Activated CD4-positive, alpha-beta T cell treated with anti-CD3 and anti-CD28 coated beads for 48 hours (primary cell): ENCODE results near the gene LSAMP.

ENCODE experiments used
- DNase-seq: peaks from one replicate; pipeline ENCODE4 v3.0.0-alpha.2; 2020

Gene LSAMP

DNA sequence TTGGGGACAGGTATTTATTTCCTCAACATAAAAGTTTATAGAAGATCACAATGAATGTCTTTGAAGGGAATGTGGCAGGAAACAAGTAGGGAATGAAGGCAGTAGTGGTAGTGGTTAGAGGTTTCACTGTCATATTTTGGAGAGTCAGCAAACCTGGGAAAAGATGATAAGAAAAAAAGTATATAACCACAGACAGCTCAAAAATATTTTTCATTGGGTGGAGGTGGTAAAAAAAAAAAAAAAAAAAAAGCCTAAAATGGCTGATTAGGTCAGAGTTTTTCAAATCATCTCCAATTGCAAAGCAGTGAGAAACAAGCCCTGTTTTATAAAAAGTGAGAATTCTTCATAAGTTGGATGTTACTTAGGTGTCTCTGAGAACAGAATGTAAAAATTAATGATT is 400.0 kb downstream of the LSAMP start:
- DNase-seq = no peak

GRCh38 chr3:116040152-116040551 is 405.1 kb downstream of the LSAMP start:
- no peak for DNase-seq

- DNase-seq = no peak
Observed at GRCh38 chr3:116039651-116039985, 405.7 kb downstream of the LSAMP start.

- no peak for DNase-seq
Observed at GRCh38 chr3:116038968-116039650, 406.2 kb downstream of the LSAMP start.

DNA sequence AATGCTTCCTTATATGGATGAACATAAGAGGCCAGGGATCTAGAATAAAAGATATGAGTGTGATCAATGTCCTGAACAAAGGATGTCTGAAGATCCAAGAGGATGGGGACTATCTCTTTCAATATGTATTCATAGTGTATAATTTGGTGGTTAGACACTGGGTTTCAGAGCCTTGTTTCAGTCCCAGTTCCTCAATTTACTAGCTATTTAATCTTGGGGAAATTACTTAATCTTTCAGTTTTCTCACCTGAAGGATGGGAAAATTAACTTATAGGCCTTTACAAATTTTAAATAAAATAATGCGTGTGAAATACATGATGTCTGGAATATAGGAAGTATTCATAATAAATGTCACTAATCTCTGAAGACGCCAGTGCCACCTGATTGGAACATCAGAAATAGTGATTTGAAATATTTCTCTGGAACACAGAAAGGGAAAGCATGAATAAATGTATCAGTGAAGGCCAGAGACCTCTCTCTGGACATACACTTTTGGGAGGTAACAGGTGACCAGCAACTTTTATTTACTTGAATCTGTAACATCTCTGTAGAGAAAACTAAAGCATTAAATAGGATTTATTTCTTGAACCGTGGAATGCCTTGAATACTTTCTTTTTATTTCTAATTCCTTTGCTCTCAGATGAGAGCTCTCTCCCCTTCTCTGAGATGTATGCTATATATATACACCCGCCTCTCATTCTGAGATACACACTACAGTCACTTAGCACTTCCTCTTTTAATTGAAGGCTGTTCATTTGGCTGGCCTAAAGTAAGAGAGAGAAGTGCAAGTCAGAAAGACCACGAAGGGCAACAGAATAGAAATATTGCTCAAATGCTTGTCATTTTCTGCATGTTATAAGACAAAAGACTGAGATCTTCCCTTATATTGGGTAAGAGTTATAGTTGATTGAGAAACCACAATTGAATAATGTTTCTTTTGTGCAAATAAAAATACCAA is 407.1 kb downstream of the LSAMP start:
- DNase-seq = no peak

- no peak for DNase-seq
Observed at GRCh38 chr3:116035429-116035828, 409.9 kb downstream of the LSAMP start.

- DNase-seq = no peak
Observed at GRCh38 chr3:116034794-116035193, 410.5 kb downstream of the LSAMP start.

GRCh38 chr3:116034086-116034485 is 411.2 kb downstream of the LSAMP start:
- DNase-seq = no peak

DNA sequence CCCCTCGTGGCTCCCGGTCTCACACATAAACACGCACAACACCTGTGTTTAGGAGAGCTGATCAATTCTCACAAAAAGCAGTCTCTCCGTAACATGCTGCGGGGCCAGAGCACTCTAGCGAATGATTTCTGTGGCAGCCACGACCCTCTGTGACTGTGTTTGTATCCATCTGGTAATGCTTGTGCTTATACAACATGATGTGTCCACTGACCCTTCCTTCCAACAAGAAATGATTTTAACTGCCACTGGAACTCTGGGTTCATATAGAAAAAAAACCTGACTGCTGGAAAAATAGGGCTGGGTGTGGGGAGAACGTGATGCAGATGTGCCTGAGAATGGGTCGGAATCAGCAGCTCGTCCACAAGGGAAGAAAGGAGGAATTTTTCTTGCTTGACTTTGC is 411.8 kb downstream of the LSAMP start:
- DNase-seq = no peak

- DNase-seq = no peak
Observed at GRCh38 chr3:116032176-116032575, 413.1 kb downstream of the LSAMP start.

- DNase-seq = no peak
Observed at GRCh38 chr3:116030131-116030850, 415.0 kb downstream of the LSAMP start.

GRCh38 chr3:116029266-116029665 is 416.0 kb downstream of the LSAMP start:
- DNase-seq = no peak

DNA sequence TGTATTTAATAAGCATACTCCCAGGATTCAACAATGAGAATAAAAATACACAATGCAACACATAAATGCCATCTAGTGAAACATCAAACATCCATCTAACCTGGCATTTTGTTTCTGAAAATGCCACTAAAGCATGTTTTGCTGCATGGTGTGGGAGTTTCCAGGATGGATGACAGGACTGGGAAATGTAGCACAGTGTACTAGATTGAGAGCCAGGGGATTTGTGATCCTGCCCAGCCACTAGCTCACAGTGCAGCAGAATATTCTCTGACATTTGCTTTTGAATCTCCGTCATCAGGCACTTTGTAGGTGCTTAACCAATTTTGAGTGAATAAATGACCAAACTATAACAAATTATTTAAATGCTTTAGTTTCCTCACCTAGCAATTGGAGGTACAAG is 417.1 kb downstream of the LSAMP start:
- DNase-seq = no peak

- DNase-seq = no peak
Observed at GRCh38 chr3:116020989-116021388, 424.3 kb downstream of the LSAMP start.

DNA sequence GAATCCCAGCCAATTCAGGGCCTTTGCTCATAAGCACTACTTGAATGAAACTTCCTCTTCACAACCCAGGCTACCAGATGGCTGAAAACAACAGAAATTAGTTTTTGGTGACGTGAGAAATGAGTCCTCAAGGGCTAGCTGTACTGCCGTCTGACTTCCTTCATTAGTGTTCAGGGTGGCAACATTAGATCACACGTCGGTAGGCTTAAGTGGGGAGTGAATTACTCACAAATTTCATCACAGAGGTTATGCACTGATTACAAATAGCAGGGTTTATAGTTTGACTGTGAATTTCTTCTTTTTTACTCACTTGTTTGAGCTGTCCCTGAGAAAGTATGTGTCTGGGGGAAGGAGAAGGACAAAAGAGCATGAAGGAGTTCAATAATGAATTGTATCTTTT is 424.8 kb downstream of the LSAMP start:
- DNase-seq = no peak

- no peak for DNase-seq
Observed at GRCh38 chr3:116019254-116019763, 426.0 kb downstream of the LSAMP start.

DNA sequence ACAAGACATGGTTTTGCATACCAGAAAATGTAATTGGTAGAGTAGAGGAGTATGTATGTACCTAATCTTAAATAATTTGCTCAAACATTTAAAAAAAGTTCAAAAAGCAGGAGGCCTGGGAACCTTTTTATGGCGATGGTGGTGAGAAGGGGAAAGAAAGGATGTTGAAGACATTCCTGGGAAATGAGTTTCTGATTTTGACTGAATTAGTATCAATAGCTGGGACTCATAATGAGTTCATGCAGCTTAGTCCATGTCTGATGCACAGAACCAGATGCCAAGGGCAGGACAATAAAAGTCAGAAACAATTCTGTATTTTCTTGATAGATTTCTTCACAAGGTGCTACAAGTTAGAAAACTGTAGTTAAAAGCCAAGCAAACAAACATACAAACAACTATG is 426.6 kb downstream of the LSAMP start:
- no peak for DNase-seq

DNA sequence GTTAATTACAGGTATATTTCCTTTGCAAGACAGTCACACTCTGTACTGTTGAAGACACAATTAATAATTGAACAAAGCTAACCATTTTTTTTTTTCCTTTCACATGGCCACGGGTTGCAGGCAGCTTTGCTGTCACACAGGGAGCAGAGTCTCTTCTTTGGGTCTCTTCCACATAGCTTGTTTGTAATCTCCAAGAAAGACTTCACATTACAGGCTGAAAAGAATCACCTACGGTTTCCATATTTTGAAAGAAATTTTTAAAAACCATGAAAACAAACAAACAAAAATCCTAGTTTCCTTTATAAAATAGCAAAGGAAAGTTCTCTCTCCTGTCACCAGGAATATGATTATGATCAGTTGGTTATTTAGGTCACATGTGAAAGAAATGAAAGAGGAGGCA is 429.4 kb downstream of the LSAMP start:
- no peak for DNase-seq

GRCh38 chr3:116007000-116007399 is 438.3 kb downstream of the LSAMP start:
- no peak for DNase-seq

DNA sequence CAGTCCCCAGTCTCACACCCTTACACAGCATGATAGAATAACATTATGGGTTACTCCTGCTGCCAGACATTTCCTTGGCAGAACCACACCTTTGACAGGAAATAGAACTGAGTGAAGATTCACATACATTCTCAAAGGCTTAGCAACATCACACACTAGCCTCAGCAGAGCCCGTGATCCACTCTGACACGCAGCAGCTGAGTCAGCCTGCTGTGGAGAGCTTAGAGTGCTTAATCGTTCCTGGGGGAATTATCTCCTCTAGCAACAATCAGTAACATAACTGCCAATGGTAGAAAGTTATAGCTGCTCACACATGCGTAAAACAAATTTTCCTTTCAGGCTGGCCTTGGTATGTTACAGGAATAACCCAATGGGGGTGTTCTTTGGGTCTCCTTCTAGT is 439.9 kb downstream of the LSAMP start:
- DNase-seq = no peak

DNA sequence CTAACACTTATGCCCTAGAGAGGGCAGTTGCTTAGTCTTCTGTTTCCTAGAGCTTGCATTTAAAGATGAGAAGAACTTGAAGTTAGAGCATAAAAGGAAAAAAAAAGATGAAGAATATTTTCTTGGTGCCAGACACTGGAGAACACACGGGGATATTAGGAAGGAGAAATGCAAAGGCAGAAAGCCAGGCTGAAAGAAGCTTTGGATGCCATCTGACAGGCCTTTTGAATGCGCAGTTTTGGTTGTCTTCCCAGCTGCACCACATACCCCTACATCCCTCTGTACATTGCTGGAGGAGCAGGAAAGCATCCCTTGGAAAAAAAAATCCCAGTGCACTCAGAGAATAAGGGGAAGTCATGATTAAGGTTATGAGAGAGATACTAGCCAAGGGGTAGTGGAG is 443.1 kb downstream of the LSAMP start:
- no peak for DNase-seq

- no peak for DNase-seq
Observed at GRCh38 chr3:116001151-116001621, 444.1 kb downstream of the LSAMP start.

DNA sequence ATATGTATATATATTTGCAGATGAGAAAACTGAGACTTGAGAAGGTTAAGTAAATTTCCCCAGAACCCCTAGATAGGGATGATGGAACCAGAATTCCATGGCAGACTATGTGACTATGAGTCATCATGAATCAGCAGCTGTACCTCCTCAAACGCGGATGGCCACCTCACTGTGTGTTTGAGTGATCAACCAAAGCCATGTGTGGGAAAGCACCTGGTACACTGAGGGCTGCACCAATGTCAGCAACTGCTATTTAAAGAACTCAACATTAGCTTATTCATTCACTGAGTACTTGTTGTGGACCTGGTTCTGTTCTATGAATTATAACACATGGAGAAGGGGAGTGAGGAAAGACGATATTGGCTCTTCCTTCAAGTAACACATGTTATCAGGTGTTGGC is 445.0 kb downstream of the LSAMP start:
- no peak for DNase-seq
